ENCODE data around the gene SEC31A. TPM values are rescaled to one million over a fixed set of nuclear protein-coding genes. Genes with fewer than 3 reads are reported as not detected.

The SEC31A gene
- total RNA-seq, 1 donor from 2014 or later: 370 TPM

GRCh38 chr4:82792912-82793649 is 97.9 kb downstream of the SEC31A start:
- DNase-seq (ENCODE audit: low read depth): no peak

GRCh38 chr4:82791179-82791578 is 99.8 kb downstream of the SEC31A start:
- no peak for DNase-seq (ENCODE audit: low read depth)

- DNase-seq (ENCODE audit: low read depth): no peak
Observed at GRCh38 chr4:82790060-82790660, 100.8 kb downstream of the SEC31A start.

GRCh38 chr4:82789025-82789776 is 101.8 kb downstream of the SEC31A start:
- no peak for DNase-seq (ENCODE audit: low read depth)

- DNase-seq (ENCODE audit: low read depth): no peak
Observed at GRCh38 chr4:82787342-82787741, 103.6 kb downstream of the SEC31A start.

- no peak for DNase-seq (ENCODE audit: low read depth)
Observed at GRCh38 chr4:82786828-82787227, 104.1 kb downstream of the SEC31A start.

- peak; percentile 80 for DNase-seq (ENCODE audit: low read depth)
Observed at GRCh38 chr4:82785611-82786400, 105.1 kb downstream of the SEC31A start.

GRCh38 chr4:82784681-82785610 is 106.0 kb downstream of the SEC31A start:
- DNase-seq (ENCODE audit: low read depth): peak; percentile 56

GRCh38 chr4:82782626-82783345 is 108.2 kb downstream of the SEC31A start:
- peak; percentile 79 for DNase-seq (ENCODE audit: low read depth)

GRCh38 chr4:82780752-82781231 is 110.2 kb downstream of the SEC31A start:
- peak; percentile 70 for DNase-seq (ENCODE audit: low read depth)

- DNase-seq (ENCODE audit: low read depth): no peak
Observed at GRCh38 chr4:82780170-82780751, 110.7 kb downstream of the SEC31A start.

- DNase-seq (ENCODE audit: low read depth): no peak
Observed at GRCh38 chr4:82779032-82779431, 111.9 kb downstream of the SEC31A start.

- no peak for DNase-seq (ENCODE audit: low read depth)
Observed at GRCh38 chr4:82777857-82778525, 113.0 kb downstream of the SEC31A start.

GRCh38 chr4:82776925-82777542 is 113.9 kb downstream of the SEC31A start:
- peak; percentile 68 for DNase-seq (ENCODE audit: low read depth)

- DNase-seq (ENCODE audit: low read depth): no peak
Observed at GRCh38 chr4:82775243-82775642, 115.7 kb downstream of the SEC31A start.

- peak; percentile 70 for DNase-seq (ENCODE audit: low read depth)
Observed at GRCh38 chr4:82774711-82775171, 116.2 kb downstream of the SEC31A start.

GRCh38 chr4:82773057-82773456 is 117.9 kb downstream of the SEC31A start:
- DNase-seq (ENCODE audit: low read depth): no peak

- DNase-seq (ENCODE audit: low read depth): no peak
Observed at GRCh38 chr4:82770607-82771006, 120.3 kb downstream of the SEC31A start.
